Skin epidermis (tissue), 12 donors: ENCODE measurements around the gene S100A3.

Source experiments
- H3K27ac ChIP-seq, 21 experiments: fragments of 200-600 bp; sonication (generic) in 11 of 21; one replicate each; pipeline ENCODE4 v1.5.0; 2020; ENCODE audit warnings: mild to moderate bottlenecking in 3 of 21, inconsistent platforms in 2 of 21, moderate library complexity in 2 of 21
- H3K4me3 ChIP-seq, 7 experiments: fragments of 200-600 bp; sonication (generic) in 2 of 7; one replicate each; pipeline ENCODE4 v1.5.0; 2020; ENCODE audit warnings: inconsistent platforms in 2 of 7, mild to moderate bottlenecking in 2 of 7, moderate library complexity in 1 of 7

S100A3 gene

GRCh38 chr1:153539395-153540093, 9.5 kb downstream of the S100A3 start:
- peak overlapping the region in 17 of 21 experiments; percentile 6 to 98 (median 82) for H3K27ac ChIP-seq
- no peak overlapping the region for H3K4me3 ChIP-seq

- H3K27ac ChIP-seq: peak overlapping the region in 16 of 21 experiments; percentile 23 to 100 (median 80)
- H3K4me3 ChIP-seq: no peak overlapping the region
Measured at GRCh38 chr1:153538315-153538821, 10.7 kb downstream of the S100A3 start.

GRCh38 chr1:153537376-153537730, 11.7 kb downstream of the S100A3 start:
- H3K27ac ChIP-seq: peak overlapping the region in 15 of 21 experiments; percentile 93 to 100 (median 99)
- no peak overlapping the region for H3K4me3 ChIP-seq

- H3K27ac ChIP-seq: peak overlapping the region in 20 of 21 experiments; percentile 92 to 100 (median 98)
- peak overlapping the region; percentile 51 to 92 (median 72) for H3K4me3 ChIP-seq
Measured at GRCh38 chr1:153536671-153537375, 12.2 kb downstream of the S100A3 start.

- peak overlapping the region; percentile 85 to 100 (median 98) for H3K27ac ChIP-seq
Measured at GRCh38 chr1:153536012-153536670, 12.9 kb downstream of the S100A3 start.

GRCh38 chr1:153535242-153536011, 13.6 kb downstream of the S100A3 start, which contains the start of gene S100A6:
TSS of gene S100A6 (minus strand) at chr1:153535991. CDS start at chr1:153535339, 652 bp downstream.
- H3K27ac ChIP-seq: peak within 1 kb of the TSS; percentile 85 to 100 (median 98)
- peak within 1 kb of the TSS; percentile 51 to 92 (median 72) for H3K4me3 ChIP-seq

More at GRCh38 chr1:153536012-153536670, 12.9 kb downstream of the S100A3 start:
- peak overlapping the region; percentile 51 to 92 (median 72) for H3K4me3 ChIP-seq

GRCh38 chr1:153534925-153535241, 14.2 kb downstream of the S100A3 start:
- Histone ChIP-seq H3K4me3 (peak overlapping the region; percentile 51 to 92 (median 72)), H3K27ac (peak overlapping the region; percentile 25 to 100 (median 98))

- Histone ChIP-seq H3K27ac (peak overlapping the region; percentile 42 to 100 (median 98)), H3K4me3 (peak overlapping the region; percentile 51 to 92 (median 72))
Measured at GRCh38 chr1:153534226-153534924, 14.7 kb downstream of the S100A3 start.

GRCh38 chr1:153533689-153534201, 15.3 kb downstream of the S100A3 start:
- H3K4me3 ChIP-seq: peak overlapping the region; percentile 51 to 92 (median 72)
- peak overlapping the region; percentile 42 to 100 (median 98) for H3K27ac ChIP-seq

GRCh38 chr1:153532769-153533599, 16.1 kb downstream of the S100A3 start:
- Histone ChIP-seq H3K4me3 (peak overlapping the region; percentile 13 to 92 (median 60)), H3K27ac (peak overlapping the region; percentile 16 to 100 (median 98))

- peak overlapping the region in 1 of 7 experiments; percentile 92 for H3K4me3 ChIP-seq
- peak overlapping the region in 18 of 21 experiments; percentile 19 to 100 (median 98) for H3K27ac ChIP-seq
Measured at GRCh38 chr1:153532181-153532580, 16.9 kb downstream of the S100A3 start.

- H3K27ac ChIP-seq: peak overlapping the region in 14 of 21 experiments; percentile 1 to 100 (median 98)
- no peak overlapping the region for H3K4me3 ChIP-seq
Measured at GRCh38 chr1:153531638-153532037, 17.4 kb downstream of the S100A3 start.

- H3K4me3 ChIP-seq: no peak overlapping the region
- H3K27ac ChIP-seq: peak overlapping the region in 12 of 21 experiments; percentile 2 to 78 (median 48)
Measured at GRCh38 chr1:153527683-153528040, 21.4 kb downstream of the S100A3 start.

GRCh38 chr1:153527023-153527682, 21.9 kb downstream of the S100A3 start:
- H3K27ac ChIP-seq: peak overlapping the region in 20 of 21 experiments; percentile 2 to 82 (median 60)

GRCh38 chr1:153526132-153526543, 22.9 kb downstream of the S100A3 start:
- H3K27ac ChIP-seq: peak overlapping the region in 16 of 21 experiments; percentile 34 to 82 (median 64)
- H3K4me3 ChIP-seq: no peak overlapping the region

More at GRCh38 chr1:153527023-153527682, 21.9 kb downstream of the S100A3 start:
- H3K4me3 ChIP-seq: no peak overlapping the region

GRCh38 chr1:153525088-153525728, 23.9 kb downstream of the S100A3 start:
- peak overlapping the region in 19 of 21 experiments; percentile 15 to 82 (median 54) for H3K27ac ChIP-seq
- no peak overlapping the region for H3K4me3 ChIP-seq
